ENCODE measurements around the gene DMXL1. TPM values are rescaled to one million over a fixed set of nuclear protein-coding genes. Genes with fewer than 3 reads are reported as not detected.

DMXL1 gene
- total and polyA plus RNA-seq, 4 experiments from 2014 or later, result 10.3 to 37.9 (median 23.5) TPM

DNA sequence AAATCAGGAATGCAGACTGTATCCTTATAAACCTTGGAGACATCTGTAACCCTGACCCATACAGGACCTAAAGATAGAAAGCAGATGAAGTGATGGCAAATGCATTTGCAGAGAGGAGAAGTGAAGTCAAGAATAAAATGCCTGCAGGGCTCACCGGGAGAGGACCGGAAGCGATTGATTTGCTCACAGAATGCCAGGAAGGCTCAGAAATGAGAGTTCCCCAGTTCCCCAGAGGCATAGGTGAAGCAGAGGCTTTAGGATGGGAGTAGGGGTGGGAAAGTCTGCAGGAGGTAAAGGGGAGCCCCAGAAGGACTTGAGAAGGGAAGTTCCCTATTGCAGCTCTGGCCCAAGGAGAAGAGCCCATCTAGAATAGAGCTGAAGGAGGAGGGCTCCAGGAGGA lies 221.0 kb downstream of the DMXL1 start:
- H3K4me1 Mint-ChIP-seq, result peaks cover 53 to 76% (median 68%) of the 10 kb centered on the region in 4 donors
- H3K9me3 Mint-ChIP-seq, result peaks cover 0 to 13% (median 6%) of the 10 kb centered on the region in 8 donors
- DNase-seq, result no peak
- H3K27ac Mint-ChIP-seq, result peak overlapping the region; percentile 15 to 99 (median 79)
- ChIA-PET CTCF (ENCODE audit: partially characterized antibody) (interaction anchor here (1.2 to 2.3 kb wide), 3 partner anchors 17 to 46 kb away, joined by 3 to 8 read pairs (median 4); no protein-coding TSS in a partner anchor), POLR2A (ENCODE audit: partially characterized antibody) (interaction anchor here (1.3 to 5.6 kb wide), 6 partner anchors 8 to 44 kb away, joined by 3 to 79 read pairs (median 52); no protein-coding TSS in a partner anchor)
- Histone ChIP-seq H3K27me3 (ENCODE audit: insufficient read depth, low read length) (no peaks in the 10 kb centered on the region), H3K4me3 (ENCODE audit: low read length in 2 of 2) (no peak overlapping the region), H3K27ac (ENCODE audit: low read depth, low read length) (no peak overlapping the region), H3K4me1 (ENCODE audit: insufficient read depth, low read length) (peaks cover 65% of the 10 kb centered on the region), H3K9me3 (ENCODE audit: control insufficient read depth in 1 of 2, low read length in 2 of 2) (no peaks in the 10 kb centered on the region), H3K36me3 (ENCODE audit: insufficient read depth, low read length) (peaks cover 4% of the 10 kb centered on the region)
- peaks cover 26 to 30% of the 10 kb centered on the region in 2 donors for H3K36me3 Mint-ChIP-seq
- no peaks in the 10 kb centered on the region for H3K27me3 Mint-ChIP-seq
- peak overlapping the region in 7 of 8 donors; percentile 11 to 78 (median 30) for H3K4me3 Mint-ChIP-seq
- intact Hi-C loops (cut with micrococcal nuclease), result loop anchor here (1.0 kb wide), 1 partner anchor 9 kb away; no protein-coding TSS in a partner anchor

DNA sequence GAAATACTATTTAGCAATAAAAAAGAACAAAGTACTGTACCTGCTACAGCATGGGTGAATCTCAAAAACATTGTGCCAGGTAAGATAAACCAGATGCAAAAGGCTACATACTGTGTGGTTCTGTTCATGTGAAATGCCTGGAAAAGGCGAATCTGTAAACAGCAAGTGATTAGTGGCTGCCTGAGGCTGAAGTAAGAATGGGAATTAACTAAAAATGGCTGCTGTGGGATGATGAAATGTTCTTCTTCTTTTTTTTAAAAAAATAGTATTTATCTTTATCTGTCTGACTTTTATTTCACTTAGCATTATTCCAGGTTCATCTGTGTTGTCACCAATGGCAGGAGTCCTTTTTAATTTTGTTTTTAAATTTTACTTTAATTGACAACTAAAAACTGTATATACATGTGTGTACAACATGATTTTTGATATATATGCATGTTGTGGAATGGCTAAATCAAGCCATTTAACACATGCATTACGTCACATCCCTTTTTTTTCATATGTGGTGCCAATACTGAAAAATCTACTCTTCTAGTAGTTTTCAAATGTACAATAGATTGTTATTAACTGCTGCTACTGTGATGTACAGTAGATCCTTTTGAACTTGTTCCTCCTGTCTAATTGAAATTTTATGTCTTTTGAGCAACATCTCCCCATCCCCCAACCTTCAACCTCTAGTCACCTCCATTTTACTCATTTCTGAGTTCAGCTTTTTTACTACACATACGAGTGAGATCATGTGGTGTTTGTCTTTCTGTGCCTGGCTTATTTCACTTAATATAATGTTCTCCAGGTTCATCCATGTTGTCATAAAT lies 222.0 kb downstream of the DMXL1 start:
- H3K36me3 Mint-ChIP-seq, result peaks cover 25 to 32% of the 10 kb centered on the region in 2 donors
- intact Hi-C loops (cut with micrococcal nuclease), result loop anchor here (1.0 kb wide), 1 partner anchor 10 kb away; no protein-coding TSS in a partner anchor
- Histone ChIP-seq H3K9me3 (ENCODE audit: control insufficient read depth in 1 of 2, low read length in 2 of 2) (no peaks in the 10 kb centered on the region), H3K36me3 (ENCODE audit: insufficient read depth, low read length) (peaks cover 4% of the 10 kb centered on the region), H3K4me1 (ENCODE audit: insufficient read depth, low read length) (peaks cover 54% of the 10 kb centered on the region), H3K27ac (ENCODE audit: low read depth, low read length) (no peak overlapping the region), H3K4me3 (ENCODE audit: low read length in 2 of 2) (no peak overlapping the region), H3K27me3 (ENCODE audit: insufficient read depth, low read length) (no peaks in the 10 kb centered on the region)
- CTCF ChIA-PET (ENCODE audit: partially characterized antibody), result no interaction called here
- H3K4me1 Mint-ChIP-seq, result peaks cover 44 to 72% (median 59%) of the 10 kb centered on the region in 4 donors
- no peak for DNase-seq
- H3K9me3 Mint-ChIP-seq, result peaks cover 0 to 16% (median 7%) of the 10 kb centered on the region in 8 donors
- POLR2A ChIA-PET (ENCODE audit: partially characterized antibody), result interaction anchor here (1.3 to 3.3 kb wide), 2 partner anchors 15 to 43 kb away, joined by 3 to 15 read pairs; no protein-coding TSS in a partner anchor
- no peaks in the 10 kb centered on the region for H3K27me3 Mint-ChIP-seq
- peak overlapping the region in 6 of 7 donors; percentile 62 to 90 (median 77) for H3K27ac Mint-ChIP-seq
- peak overlapping the region in 3 of 8 donors; percentile 8 to 50 (median 25) for H3K4me3 Mint-ChIP-seq

DNA sequence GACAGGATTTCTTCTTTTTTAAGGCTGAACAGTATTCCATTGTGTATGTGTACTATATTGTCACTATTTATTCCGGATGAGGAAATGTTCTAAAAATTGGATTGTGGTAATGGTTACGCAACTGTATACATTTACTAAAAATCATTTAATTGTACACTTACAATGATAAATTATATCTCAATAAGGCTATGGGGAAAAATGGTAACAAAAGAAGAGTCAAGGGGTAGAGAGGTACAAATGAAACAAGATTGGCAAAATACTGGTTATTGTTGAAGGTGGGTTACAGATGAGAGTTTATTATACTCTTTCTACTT lies 222.6 kb downstream of the DMXL1 start:
- no peak for DNase-seq
- ChIA-PET CTCF (ENCODE audit: partially characterized antibody) (no interaction called here), POLR2A (ENCODE audit: partially characterized antibody) (no interaction called here)
- H3K27me3 Mint-ChIP-seq, result no peaks in the 10 kb centered on the region
- Histone ChIP-seq H3K9me3 (ENCODE audit: control insufficient read depth in 1 of 2, low read length in 2 of 2) (no peaks in the 10 kb centered on the region), H3K27ac (ENCODE audit: low read depth, low read length) (no peak overlapping the region), H3K4me1 (ENCODE audit: insufficient read depth, low read length) (peaks cover 49% of the 10 kb centered on the region), H3K36me3 (ENCODE audit: insufficient read depth, low read length) (peaks cover 4% of the 10 kb centered on the region), H3K27me3 (ENCODE audit: insufficient read depth, low read length) (no peaks in the 10 kb centered on the region), H3K4me3 (ENCODE audit: low read length in 2 of 2) (no peak overlapping the region)
- peaks cover 39 to 70% (median 54%) of the 10 kb centered on the region in 4 donors for H3K4me1 Mint-ChIP-seq
- intact Hi-C loops (cut with micrococcal nuclease), result no loop called here
- peak overlapping the region in 3 of 8 donors; percentile 8 to 50 (median 25) for H3K4me3 Mint-ChIP-seq
- H3K27ac Mint-ChIP-seq, result peak overlapping the region in 5 of 7 donors; percentile 43 to 90 (median 79)
- H3K9me3 Mint-ChIP-seq, result peaks cover 0 to 18% (median 8%) of the 10 kb centered on the region in 8 donors
- H3K36me3 Mint-ChIP-seq, result peaks cover 23 to 32% of the 10 kb centered on the region in 2 donors

Small RNA genes within 50 kb of the gene (microRNA-seq; reads per million reads assigned to microRNA genes)
- not detected for gene MIR5706 (ENCODE audit: borderline microRNAs expressed, borderline number of aligned reads, borderline replicate concordance)

Other genes starting within 250 kb of the DMXL1 start
- 1 to 10 TPM; 3.5 TPM for gene DTWD2, start 82.5 kb upstream of the DMXL1 start, total RNA-seq
- 1 to 10 TPM; 2.0 to 3.0 TPM for gene DTWD2, start 82.5 kb upstream of the DMXL1 start, polyA plus RNA-seq